Prostate gland (tissue), 2 donors: Measurements from ENCODE around the gene FASN.

Source experiments
- POLR2A ChIP-seq: fragments of 450-650 bp; IDR thresholded peaks from one replicate; pipeline ENCODE4 v1.6.1; 2016; ENCODE audit warnings: antibody characterized with exemption, mild to moderate bottlenecking
- TF ChIP-seq, protein P1 (sequence below), 4 experiments: fragments of 200-600 bp in 2 of 4; fragments of 450-650 bp in 2 of 4; sonication (generic) in 2 of 4; IDR thresholded peaks; 1 replicate in 3 of 4; 2 replicates in 1 of 4; pipeline ENCODE4 v1.5.1; 2016 to 2019; ENCODE audit warnings: antibody characterized with exemption in 4 of 4, mild to moderate bottlenecking in 2 of 4, moderate library complexity in 2 of 4

DNA sequence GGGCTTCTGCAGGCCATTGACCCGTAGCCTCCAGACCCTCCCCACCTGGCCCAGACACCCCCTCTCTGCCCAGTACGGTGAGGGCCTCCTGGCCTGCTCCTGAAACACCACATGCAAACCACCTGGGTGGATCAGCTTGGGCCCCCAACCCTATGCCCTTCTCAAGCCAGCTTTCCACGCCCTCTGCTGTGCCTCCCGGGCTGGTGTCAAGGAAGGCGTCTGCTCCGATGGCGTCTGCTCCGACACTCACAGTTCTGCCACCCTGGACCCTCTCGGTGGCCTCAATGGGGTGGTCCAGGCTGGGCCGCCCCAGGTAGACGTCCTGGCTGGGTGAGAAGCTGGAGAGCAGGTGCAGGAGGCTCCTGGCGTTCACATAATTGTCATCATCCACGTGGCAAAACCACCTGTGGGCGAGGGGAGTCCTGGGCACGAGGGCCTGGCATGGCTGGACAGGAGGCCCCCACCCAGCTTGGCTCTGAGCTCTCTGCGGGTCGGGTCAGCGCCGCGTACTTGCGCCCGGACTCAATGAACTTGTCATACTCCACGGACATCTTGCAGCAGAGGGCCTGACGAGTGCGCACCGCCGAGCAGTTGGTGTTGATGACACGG is 47.8 kb downstream of the FASN start:
- TF ChIP-seq, protein P1, sequence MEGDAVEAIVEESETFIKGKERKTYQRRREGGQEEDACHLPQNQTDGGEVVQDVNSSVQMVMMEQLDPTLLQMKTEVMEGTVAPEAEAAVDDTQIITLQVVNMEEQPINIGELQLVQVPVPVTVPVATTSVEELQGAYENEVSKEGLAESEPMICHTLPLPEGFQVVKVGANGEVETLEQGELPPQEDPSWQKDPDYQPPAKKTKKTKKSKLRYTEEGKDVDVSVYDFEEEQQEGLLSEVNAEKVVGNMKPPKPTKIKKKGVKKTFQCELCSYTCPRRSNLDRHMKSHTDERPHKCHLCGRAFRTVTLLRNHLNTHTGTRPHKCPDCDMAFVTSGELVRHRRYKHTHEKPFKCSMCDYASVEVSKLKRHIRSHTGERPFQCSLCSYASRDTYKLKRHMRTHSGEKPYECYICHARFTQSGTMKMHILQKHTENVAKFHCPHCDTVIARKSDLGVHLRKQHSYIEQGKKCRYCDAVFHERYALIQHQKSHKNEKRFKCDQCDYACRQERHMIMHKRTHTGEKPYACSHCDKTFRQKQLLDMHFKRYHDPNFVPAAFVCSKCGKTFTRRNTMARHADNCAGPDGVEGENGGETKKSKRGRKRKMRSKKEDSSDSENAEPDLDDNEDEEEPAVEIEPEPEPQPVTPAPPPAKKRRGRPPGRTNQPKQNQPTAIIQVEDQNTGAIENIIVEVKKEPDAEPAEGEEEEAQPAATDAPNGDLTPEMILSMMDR (IDR thresholded peaks at IDR 0.05), result no peak
- TF ChIP-seq POLR2A, result no peak
